GM12873 (cell line): ENCODE measurements around the gene ZNF862.

Source experiments
- CTCF ChIP-seq: IDR thresholded peaks from 2 replicates; pipeline ENCODE4 v1.5.1; 2012; ENCODE audit warnings: low read depth, mild to moderate bottlenecking, moderate library complexity, low read length, control low read depth; ENCODE audit not compliant: insufficient read depth; ENCODE audit errors: missing control alignments

ZNF862 gene

GRCh38 chr7:149821191-149822148, 16.7 kb upstream of the ZNF862 start:
- TF ChIP-seq CTCF, result no peak

- no peak for TF ChIP-seq CTCF
Observed at GRCh38 chr7:149822353-149822943, 15.7 kb upstream of the ZNF862 start.

- no peak for TF ChIP-seq CTCF
Observed at GRCh38 chr7:149823191-149823630, 15.0 kb upstream of the ZNF862 start.

- TF ChIP-seq CTCF, result no peak
Observed at GRCh38 chr7:149823631-149824199, 14.5 kb upstream of the ZNF862 start.

- TF ChIP-seq CTCF, result no peak
Observed at GRCh38 chr7:149824301-149824741, 13.9 kb upstream of the ZNF862 start.

GRCh38 chr7:149824748-149825566, 13.2 kb upstream of the ZNF862 start:
- TF ChIP-seq CTCF, result no peak
